Smooth muscle cell (in vitro differentiated cells): Measurements from ENCODE around the gene RNF212. TPM values are rescaled to one million over a fixed set of nuclear protein-coding genes. Genes with fewer than 3 reads are reported as not detected.

Experiments
- DNase-seq: peaks from one replicate; lab custom pipeline; 2025; ENCODE audit not compliant: unreplicated experiment; lab: John Stamatoyannopoulos, UW
- H2AFZ ChIP-seq: fragments of 200-600 bp; sonication (generic); 2 replicates; pipeline ENCODE4 v1.6.0; 2016; ENCODE audit warnings: antibody characterized with exemption, low read depth, mild to moderate bottlenecking
- H3F3A ChIP-seq: fragments of 200-600 bp; sonication (generic); 2 replicates; pipeline ENCODE4 v1.6.0; 2017; ENCODE audit warnings: antibody characterized with exemption, low read depth
- H3K27ac ChIP-seq: fragments of 200-600 bp; sonication (generic); 2 replicates; pipeline ENCODE4 v1.5.1; 2016; ENCODE audit warnings: low read depth, mild to moderate bottlenecking
- H3K27me3 ChIP-seq: fragments of 200-600 bp; sonication (generic); 2 replicates; pipeline ENCODE4 v1.6.1; 2016; ENCODE audit warnings: low read depth, mild to moderate bottlenecking
- H3K36me3 ChIP-seq: fragments of 200-600 bp; sonication (generic); 2 replicates; pipeline ENCODE4 v1.5.1; 2016; ENCODE audit warnings: low read depth
- H3K4me1 ChIP-seq: fragments of 200-600 bp; sonication (generic); 2 replicates; pipeline ENCODE4 v1.5.1; 2016; ENCODE audit warnings: low read depth
- H3K4me2 ChIP-seq: fragments of 200-600 bp; sonication (generic); 2 replicates; pipeline ENCODE4 v1.6.0; 2016; ENCODE audit warnings: mild to moderate bottlenecking
- H3K4me3 ChIP-seq: fragments of 200-600 bp; sonication (generic); 2 replicates; pipeline ENCODE4 v1.5.1; 2016; ENCODE audit warnings: mild to moderate bottlenecking
- H3K79me2 ChIP-seq: fragments of 200-600 bp; sonication (generic); 2 replicates; pipeline ENCODE4 v1.6.0; 2016; ENCODE audit warnings: low read depth, mild to moderate bottlenecking
- H3K9ac ChIP-seq: fragments of 200-600 bp; sonication (generic); 2 replicates; pipeline ENCODE4 v1.6.0; 2016; ENCODE audit warnings: low read depth
- H3K9me3 ChIP-seq: fragments of 200-600 bp; sonication (generic); replicated peaks from 2 replicates; pipeline ENCODE4 v1.5.1; 2016; ENCODE audit warnings: low read depth
- H4K20me1 ChIP-seq: fragments of 200-600 bp; sonication (generic); 2 replicates; pipeline ENCODE4 v1.6.0; 2016; ENCODE audit warnings: low read depth
- WGBS: methylation state at CpG from one replicate; pipeline ENCODE4 v1.1.7; 2016; ENCODE audit warnings: low lambda C conversion rate; 5-methylcytosine and 5-hydroxymethylcytosine counted together
- polyA plus RNA-seq: library from polyadenylated mRNA; unstranded; fragments of >200 nt; fragmentation: Nextera tagmentation; extraction: Ambion mirVana; gene quantifications from 2 replicates; pipeline ENCODE4 v1.2.1, GENCODE V29; 2016
- total RNA-seq: library from RNA; depleted of rRNA; stranded (reverse); fragments of >200 nt; gene quantifications from 2 replicates; pipeline ENCODE4 v1.2.3, GENCODE V29; 2014
- TF ChIP-seq, protein P1 (sequence below): fragments of 200-600 bp; sonication (generic); IDR thresholded peaks from 2 replicates; pipeline ENCODE4 v1.5.1; 2017; ENCODE audit warnings: borderline replicate concordance, mild to moderate bottlenecking, antibody characterized with exemption; ENCODE audit not compliant: insufficient read depth, poor library complexity, severe bottlenecking

RNF212 gene
- total and polyA plus RNA-seq, 2 experiments from 2014 or later: 1.3 to 4.6 TPM

DNA sequence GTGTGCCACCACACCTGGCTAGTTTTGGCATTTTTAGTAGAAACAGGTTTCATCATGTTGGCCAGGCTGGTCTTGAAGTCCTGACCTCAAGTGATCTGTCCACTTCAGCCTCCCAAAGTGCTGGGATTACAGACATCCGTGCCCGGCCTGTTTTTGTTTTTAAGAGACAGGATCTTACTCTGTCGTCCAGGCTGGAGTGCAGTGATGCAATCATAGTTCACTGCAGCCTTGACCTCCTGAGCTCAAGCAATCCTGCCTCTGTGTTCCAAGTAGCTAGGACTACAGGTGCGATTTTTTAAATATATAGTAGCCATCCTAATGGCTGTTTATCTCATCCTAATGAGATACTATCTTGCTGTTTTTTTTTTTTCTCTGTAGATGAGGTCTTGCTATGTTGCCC, 47.6 kb downstream of the RNF212 start:
- Histone ChIP-seq H3K4me2 (no peak overlapping the region), H3K36me3 (no peaks in the 10 kb centered on the region), H2AFZ (no peak overlapping the region), H3K4me1 (no peaks in the 10 kb centered on the region), H3K9me3 (no peaks in the 10 kb centered on the region), H3K27ac (no peak overlapping the region), H3F3A (no peaks in the 10 kb centered on the region), H3K4me3 (no peak overlapping the region), H3K79me2 (no peaks in the 10 kb centered on the region), H4K20me1 (no peaks in the 10 kb centered on the region), H3K9ac (no peak overlapping the region), H3K27me3 (peaks cover 56% of the 10 kb centered on the region)
- TF ChIP-seq, protein P1, sequence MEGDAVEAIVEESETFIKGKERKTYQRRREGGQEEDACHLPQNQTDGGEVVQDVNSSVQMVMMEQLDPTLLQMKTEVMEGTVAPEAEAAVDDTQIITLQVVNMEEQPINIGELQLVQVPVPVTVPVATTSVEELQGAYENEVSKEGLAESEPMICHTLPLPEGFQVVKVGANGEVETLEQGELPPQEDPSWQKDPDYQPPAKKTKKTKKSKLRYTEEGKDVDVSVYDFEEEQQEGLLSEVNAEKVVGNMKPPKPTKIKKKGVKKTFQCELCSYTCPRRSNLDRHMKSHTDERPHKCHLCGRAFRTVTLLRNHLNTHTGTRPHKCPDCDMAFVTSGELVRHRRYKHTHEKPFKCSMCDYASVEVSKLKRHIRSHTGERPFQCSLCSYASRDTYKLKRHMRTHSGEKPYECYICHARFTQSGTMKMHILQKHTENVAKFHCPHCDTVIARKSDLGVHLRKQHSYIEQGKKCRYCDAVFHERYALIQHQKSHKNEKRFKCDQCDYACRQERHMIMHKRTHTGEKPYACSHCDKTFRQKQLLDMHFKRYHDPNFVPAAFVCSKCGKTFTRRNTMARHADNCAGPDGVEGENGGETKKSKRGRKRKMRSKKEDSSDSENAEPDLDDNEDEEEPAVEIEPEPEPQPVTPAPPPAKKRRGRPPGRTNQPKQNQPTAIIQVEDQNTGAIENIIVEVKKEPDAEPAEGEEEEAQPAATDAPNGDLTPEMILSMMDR: no peak
- DNase-seq: no peak
- WGBS: 63% methylated on average over 4 of the region's 4 CpGs

GRCh38 chr4:1062419-1062818, 50.9 kb downstream of the RNF212 start:
- 78% methylated on average over 7 of the region's 7 CpGs for WGBS
- Histone ChIP-seq H3K9ac (no peak overlapping the region), H3K4me1 (no peaks in the 10 kb centered on the region), H4K20me1 (no peaks in the 10 kb centered on the region), H3K79me2 (no peaks in the 10 kb centered on the region), H3K27me3 (peaks cover 43% of the 10 kb centered on the region), H3K27ac (no peak overlapping the region), H3K9me3 (no peaks in the 10 kb centered on the region), H3K4me3 (no peak overlapping the region), H3F3A (no peaks in the 10 kb centered on the region), H3K36me3 (no peaks in the 10 kb centered on the region), H2AFZ (no peak overlapping the region), H3K4me2 (no peak overlapping the region)
- no peak for DNase-seq
- TF ChIP-seq, protein P1: no peak

GRCh38 chr4:1061760-1062159, 51.6 kb downstream of the RNF212 start:
- 94% methylated on average over 6 of the region's 6 CpGs for WGBS
- no peaks in the 10 kb centered on the region for H3K9me3 ChIP-seq
- H3K27ac ChIP-seq: no peak overlapping the region
- no peak overlapping the region for H3K4me2 ChIP-seq
- H4K20me1 ChIP-seq: no peaks in the 10 kb centered on the region
- TF ChIP-seq, protein P1: no peak
- H2AFZ ChIP-seq: no peak overlapping the region
- H3K36me3 ChIP-seq: no peaks in the 10 kb centered on the region
- no peak overlapping the region for H3K9ac ChIP-seq
- no peak overlapping the region for H3K4me3 ChIP-seq
- no peaks in the 10 kb centered on the region for H3K79me2 ChIP-seq
- DNase-seq: no peak
- no peaks in the 10 kb centered on the region for H3F3A ChIP-seq
- H3K27me3 ChIP-seq: peaks cover 39% of the 10 kb centered on the region
- H3K4me1 ChIP-seq: no peaks in the 10 kb centered on the region

GRCh38 chr4:1061056-1061700, 52.2 kb downstream of the RNF212 start:
- WGBS: 93% methylated on average over 14 of the region's 14 CpGs
- TF ChIP-seq, protein P1: no peak
- no peak overlapping the region for H3K27ac ChIP-seq
- H3K9ac ChIP-seq: no peak overlapping the region
- no peak overlapping the region for H3K4me2 ChIP-seq
- no peaks in the 10 kb centered on the region for H3K9me3 ChIP-seq
- H3K36me3 ChIP-seq: no peaks in the 10 kb centered on the region
- no peaks in the 10 kb centered on the region for H3F3A ChIP-seq
- peaks cover 40% of the 10 kb centered on the region for H3K27me3 ChIP-seq
- no peaks in the 10 kb centered on the region for H4K20me1 ChIP-seq
- no peak overlapping the region for H3K4me3 ChIP-seq
- H3K4me1 ChIP-seq: no peaks in the 10 kb centered on the region
- no peak for DNase-seq
- H2AFZ ChIP-seq: no peak overlapping the region
- H3K79me2 ChIP-seq: no peaks in the 10 kb centered on the region
